Measurements from ENCODE around the gene CKMT2. TPM values are rescaled to one million over a fixed set of nuclear protein-coding genes. Genes with fewer than 3 reads are reported as not detected.

Gene CKMT2
- total and polyA plus RNA-seq, 2 experiments from 2014 or later, result 5.0 to 7.8 TPM

DNA sequence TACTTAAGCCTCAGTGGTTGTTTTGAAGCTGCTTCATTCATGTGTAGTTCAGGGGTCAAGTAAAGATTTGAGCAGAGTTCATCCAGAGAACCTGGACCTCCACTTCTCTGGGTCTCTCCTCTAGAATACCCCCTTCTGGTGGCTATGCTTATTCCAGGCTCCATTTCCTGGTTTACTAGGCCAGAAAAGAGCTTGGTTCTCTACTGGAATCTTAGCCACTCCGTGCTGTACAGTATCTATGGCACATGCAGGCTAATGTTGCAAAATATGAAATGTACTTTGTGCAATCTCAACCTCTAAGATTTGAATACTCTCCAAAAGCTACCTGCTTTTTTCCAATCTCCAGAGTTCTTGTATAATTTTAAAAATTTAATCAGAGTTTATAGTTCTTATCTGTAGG, 50.9 kb downstream of the CKMT2 start:
- peaks cover 35% of the 10 kb centered on the region for H3K79me2 ChIP-seq
- 100% methylated on average over 1 of the region's 1 CpG for WGBS (ENCODE audit: low lambda C conversion rate, missing lambda C conversion rate)
- H3K9me2 ChIP-seq (replicated peaks; ENCODE audit: insufficient read depth), result no peaks in the 10 kb centered on the region
- H3K4me3 ChIP-seq, result no peak overlapping the region
- H2AFZ ChIP-seq, result no peak overlapping the region
- TF ChIP-seq EZH2phosphoT487 (IDR thresholded peaks at IDR 0.05; ENCODE audit: low read depth, severe bottlenecking, unreplicated experiment) (no peak), EZH2 (IDR thresholded peaks at IDR 0.05; ENCODE audit: borderline replicate concordance) (no peak)
- TF ChIP-seq, protein P1, sequence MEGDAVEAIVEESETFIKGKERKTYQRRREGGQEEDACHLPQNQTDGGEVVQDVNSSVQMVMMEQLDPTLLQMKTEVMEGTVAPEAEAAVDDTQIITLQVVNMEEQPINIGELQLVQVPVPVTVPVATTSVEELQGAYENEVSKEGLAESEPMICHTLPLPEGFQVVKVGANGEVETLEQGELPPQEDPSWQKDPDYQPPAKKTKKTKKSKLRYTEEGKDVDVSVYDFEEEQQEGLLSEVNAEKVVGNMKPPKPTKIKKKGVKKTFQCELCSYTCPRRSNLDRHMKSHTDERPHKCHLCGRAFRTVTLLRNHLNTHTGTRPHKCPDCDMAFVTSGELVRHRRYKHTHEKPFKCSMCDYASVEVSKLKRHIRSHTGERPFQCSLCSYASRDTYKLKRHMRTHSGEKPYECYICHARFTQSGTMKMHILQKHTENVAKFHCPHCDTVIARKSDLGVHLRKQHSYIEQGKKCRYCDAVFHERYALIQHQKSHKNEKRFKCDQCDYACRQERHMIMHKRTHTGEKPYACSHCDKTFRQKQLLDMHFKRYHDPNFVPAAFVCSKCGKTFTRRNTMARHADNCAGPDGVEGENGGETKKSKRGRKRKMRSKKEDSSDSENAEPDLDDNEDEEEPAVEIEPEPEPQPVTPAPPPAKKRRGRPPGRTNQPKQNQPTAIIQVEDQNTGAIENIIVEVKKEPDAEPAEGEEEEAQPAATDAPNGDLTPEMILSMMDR (IDR thresholded peaks at IDR 0.05; ENCODE audit: poor library complexity), result no peak
- no peak overlapping the region for H3K4me2 ChIP-seq
- H3K27ac ChIP-seq, result no peak overlapping the region
- H4K20me1 ChIP-seq (ENCODE audit: insufficient read depth, poor library complexity, severe bottlenecking), result no peaks in the 10 kb centered on the region
- DNase-seq (ENCODE audit: low spot score), result no peak
- H3K9me3 ChIP-seq (ENCODE audit: low read depth), result no peaks in the 10 kb centered on the region
- no peaks in the 10 kb centered on the region for H3K36me3 ChIP-seq (replicated peaks; ENCODE audit: insufficient read depth, low read depth)
- no peaks in the 10 kb centered on the region for H3K4me1 ChIP-seq (ENCODE audit: insufficient read depth)
- no peaks in the 10 kb centered on the region for H3K27me3 ChIP-seq

DNA sequence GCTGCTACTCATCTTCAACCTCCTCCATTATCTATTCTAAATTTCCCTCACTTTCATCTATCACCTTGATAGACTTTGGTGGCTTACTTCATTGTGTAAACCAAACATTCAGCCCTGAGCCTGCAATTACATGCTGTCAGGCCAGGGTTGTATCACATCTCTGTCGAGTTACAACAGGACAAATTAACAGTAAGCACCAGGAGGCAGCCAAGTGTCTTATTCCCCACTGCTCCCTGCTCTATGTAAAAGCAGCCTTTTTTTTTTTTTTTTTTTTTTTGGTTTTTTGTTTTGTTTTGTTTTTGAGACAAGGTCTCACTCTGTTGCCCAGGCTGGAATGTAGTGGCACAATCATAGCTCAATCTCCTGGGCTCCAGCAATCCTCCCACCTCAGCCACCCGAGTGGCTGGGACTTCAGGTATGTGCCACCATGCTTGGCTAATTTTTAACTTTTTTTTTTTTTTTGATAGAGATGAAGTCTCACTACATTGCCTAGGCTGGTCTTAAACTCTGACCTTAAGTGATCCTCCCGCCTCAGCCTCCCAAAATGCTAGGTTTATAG, 53.0 kb downstream of the CKMT2 start:
- WGBS (ENCODE audit: low lambda C conversion rate, missing lambda C conversion rate), result 71% methylated on average over 3 of the region's 3 CpGs
- no peaks in the 10 kb centered on the region for H3K27me3 ChIP-seq
- H2AFZ ChIP-seq, result no peak overlapping the region
- no peak overlapping the region for H3K4me3 ChIP-seq
- H3K4me1 ChIP-seq (ENCODE audit: insufficient read depth), result no peaks in the 10 kb centered on the region
- no peaks in the 10 kb centered on the region for H3K9me2 ChIP-seq (replicated peaks; ENCODE audit: insufficient read depth)
- no peak for DNase-seq (ENCODE audit: low spot score)
- H4K20me1 ChIP-seq (ENCODE audit: insufficient read depth, poor library complexity, severe bottlenecking), result no peaks in the 10 kb centered on the region
- H3K27ac ChIP-seq, result no peak overlapping the region
- H3K4me2 ChIP-seq, result no peak overlapping the region
- no peak for TF ChIP-seq EZH2phosphoT487 (IDR thresholded peaks at IDR 0.05; ENCODE audit: low read depth, severe bottlenecking, unreplicated experiment)
- H3K79me2 ChIP-seq, result peaks cover 55% of the 10 kb centered on the region
- no peaks in the 10 kb centered on the region for H3K9me3 ChIP-seq (ENCODE audit: low read depth)
- no peaks in the 10 kb centered on the region for H3K36me3 ChIP-seq (replicated peaks; ENCODE audit: insufficient read depth, low read depth)

DNA sequence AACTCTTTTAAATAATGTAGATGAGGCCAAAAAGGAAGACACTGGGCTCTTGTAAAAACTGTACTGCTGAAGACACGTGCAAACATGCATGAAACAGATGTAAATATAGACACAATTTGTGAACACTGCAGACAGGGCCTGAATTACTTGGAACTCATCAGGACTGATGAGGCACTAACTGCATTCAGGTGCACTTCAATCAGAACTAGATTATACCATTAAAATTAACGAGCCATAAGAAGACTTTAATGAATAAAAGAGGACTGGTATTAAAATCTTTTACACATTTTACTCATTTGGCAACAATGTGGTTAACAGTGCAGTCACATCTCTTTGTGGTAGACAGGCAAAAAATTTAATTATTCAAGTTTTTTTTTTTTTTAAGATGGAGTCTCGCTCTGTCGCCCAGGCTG, 54.9 kb downstream of the CKMT2 start:
- TF ChIP-seq, protein P1 (IDR thresholded peaks at IDR 0.05; ENCODE audit: poor library complexity), result no peak
- TF ChIP-seq EZH2 (IDR thresholded peaks at IDR 0.05; ENCODE audit: borderline replicate concordance) (no peak), EZH2phosphoT487 (IDR thresholded peaks at IDR 0.05; ENCODE audit: low read depth, severe bottlenecking, unreplicated experiment) (no peak)
- Histone ChIP-seq H3K36me3 (replicated peaks; ENCODE audit: insufficient read depth, low read depth) (no peaks in the 10 kb centered on the region), H3K9me2 (replicated peaks; ENCODE audit: insufficient read depth) (no peaks in the 10 kb centered on the region), H3K27ac (no peak overlapping the region), H3K4me3 (no peak overlapping the region), H3K27me3 (no peaks in the 10 kb centered on the region), H4K20me1 (ENCODE audit: insufficient read depth, poor library complexity, severe bottlenecking) (no peaks in the 10 kb centered on the region), H3K79me2 (peaks cover 69% of the 10 kb centered on the region), H3K9me3 (ENCODE audit: low read depth) (no peaks in the 10 kb centered on the region), H3K4me1 (ENCODE audit: insufficient read depth) (no peaks in the 10 kb centered on the region), H2AFZ (no peak overlapping the region), H3K4me2 (no peak overlapping the region)
- DNase-seq (ENCODE audit: low spot score), result no peak
- 92% methylated on average over 4 of the region's 4 CpGs for WGBS (ENCODE audit: low lambda C conversion rate, missing lambda C conversion rate)

DNA sequence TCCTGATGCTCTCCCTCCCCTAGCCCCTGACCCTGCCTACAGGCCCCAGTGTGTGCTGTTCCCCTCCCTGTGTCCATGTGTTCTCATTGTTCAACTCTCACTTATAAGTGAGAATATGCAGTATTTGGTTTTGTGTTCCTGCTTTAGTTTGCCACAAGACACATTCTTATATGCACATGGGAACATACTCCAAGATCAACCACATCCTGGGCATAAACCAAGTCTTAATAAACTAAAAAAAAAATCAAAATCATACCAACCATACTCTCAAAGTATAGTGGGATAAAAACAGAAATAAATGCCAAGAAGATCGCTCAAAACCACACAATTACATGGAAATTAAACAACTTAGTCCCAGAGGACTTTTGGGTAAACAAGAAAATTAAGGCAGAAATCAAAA, 57.0 kb downstream of the CKMT2 start:
- H3K4me3 ChIP-seq, result no peak overlapping the region

More for the DNA sequence above, 57.0 kb downstream of the CKMT2 start:
- TF ChIP-seq, protein P1 (IDR thresholded peaks at IDR 0.05; ENCODE audit: poor library complexity), result no peak
- no peak for TF ChIP-seq EZH2 (IDR thresholded peaks at IDR 0.05; ENCODE audit: borderline replicate concordance)
- no peak for TF ChIP-seq EZH2phosphoT487 (IDR thresholded peaks at IDR 0.05; ENCODE audit: low read depth, severe bottlenecking, unreplicated experiment)
- peaks cover 83% of the 10 kb centered on the region for H3K79me2 ChIP-seq
- no peaks in the 10 kb centered on the region for H4K20me1 ChIP-seq (ENCODE audit: insufficient read depth, poor library complexity, severe bottlenecking)
- H3K27me3 ChIP-seq, result no peaks in the 10 kb centered on the region
- no peak overlapping the region for H3K4me2 ChIP-seq
- no peaks in the 10 kb centered on the region for H3K9me3 ChIP-seq (ENCODE audit: low read depth)
- no peak for DNase-seq (ENCODE audit: low spot score)
- H2AFZ ChIP-seq, result no peak overlapping the region
- H3K4me1 ChIP-seq (ENCODE audit: insufficient read depth), result no peaks in the 10 kb centered on the region
- 100% methylated on average over 1 of the region's 1 CpG for WGBS (ENCODE audit: low lambda C conversion rate, missing lambda C conversion rate)
- no peak overlapping the region for H3K27ac ChIP-seq
- no peaks in the 10 kb centered on the region for H3K36me3 ChIP-seq (replicated peaks; ENCODE audit: insufficient read depth, low read depth)
- H3K9me2 ChIP-seq (replicated peaks; ENCODE audit: insufficient read depth), result no peaks in the 10 kb centered on the region

Data from hepatocyte (in vitro differentiated cells).